Endothelial cell of umbilical vein (primary cell): ENCODE data around the gene ATP6V1B1.

Experiments
- EZH2 ChIP-seq: IDR thresholded peaks from 2 replicates; pipeline ENCODE4 v1.6.1; 2012; ENCODE audit warnings: borderline replicate concordance, low read depth, mild to moderate bottlenecking, moderate library complexity, low read length, inconsistent platforms; ENCODE audit not compliant: severe bottlenecking
- FOS ChIP-seq: IDR thresholded peaks from 2 replicates; pipeline ENCODE4 v1.6.1; 2011; ENCODE audit warnings: mild to moderate bottlenecking, low read length, moderate library complexity, borderline replicate concordance; ENCODE audit not compliant: insufficient read depth
- JUN ChIP-seq: IDR thresholded peaks from 2 replicates; pipeline ENCODE4 v1.6.1; 2011; ENCODE audit warnings: borderline replicate concordance, low read depth; ENCODE audit not compliant: insufficient read length, insufficient read depth
- MYC ChIP-seq: IDR thresholded peaks from one replicate; pipeline ENCODE4 v1.6.1; 2011; ENCODE audit warnings: mild to moderate bottlenecking, low read depth, low read length
- POLR2A ChIP-seq: IDR thresholded peaks from 2 replicates; pipeline ENCODE4 v1.6.1; 2012; ENCODE audit warnings: low read depth, mild to moderate bottlenecking, control low read depth, low read length
- POLR2AphosphoS5 ChIP-seq: IDR thresholded peaks from 2 replicates; pipeline ENCODE4 v1.6.1; 2012; ENCODE audit warnings: low read depth, mild to moderate bottlenecking, control low read depth, low read length, moderate library complexity; ENCODE audit not compliant: insufficient read depth
- TF ChIP-seq, protein P1 (sequence below), 2 donors: IDR thresholded peaks; 1 replicate in 1 of 2; 2 replicates in 1 of 2; pipeline ENCODE4 v1.5.1; 2011; ENCODE audit warnings: low read length in 2 of 2, mild to moderate bottlenecking in 2 of 2, moderate library complexity in 2 of 2, control low read depth in 1 of 2, inconsistent platforms in 1 of 2, low read depth in 1 of 2; ENCODE audit not compliant: insufficient read depth in 1 of 2; ENCODE audit errors: extremely low read depth in 1 of 2
- TF ChIP-seq, protein P2 (sequence below): IDR thresholded peaks from 2 replicates; pipeline ENCODE4 v1.6.1; 2011; ENCODE audit not compliant: insufficient read depth, insufficient read length

DNA sequence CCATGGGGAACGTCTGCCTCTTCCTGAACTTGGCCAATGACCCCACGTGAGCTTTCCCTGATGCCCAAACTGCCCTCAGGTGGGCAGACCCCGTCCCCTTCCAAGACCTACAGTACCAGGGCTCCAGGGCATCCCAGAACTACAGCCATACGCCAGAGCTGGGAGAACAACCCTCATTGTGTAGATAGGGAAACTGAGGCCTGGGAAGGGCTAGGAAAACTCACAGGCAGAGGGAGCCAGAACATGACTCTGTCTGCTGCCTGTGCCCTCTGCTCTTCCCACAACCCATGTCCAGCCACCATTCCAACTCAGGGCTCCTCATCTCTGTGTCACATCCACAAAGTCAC is 25.9 kb downstream of the ATP6V1B1 start:
- TF ChIP-seq EZH2 (no peak), POLR2AphosphoS5 (no peak), POLR2A (no peak), MYC (no peak), JUN (no peak), FOS (no peak)
- TF ChIP-seq, protein P1, sequence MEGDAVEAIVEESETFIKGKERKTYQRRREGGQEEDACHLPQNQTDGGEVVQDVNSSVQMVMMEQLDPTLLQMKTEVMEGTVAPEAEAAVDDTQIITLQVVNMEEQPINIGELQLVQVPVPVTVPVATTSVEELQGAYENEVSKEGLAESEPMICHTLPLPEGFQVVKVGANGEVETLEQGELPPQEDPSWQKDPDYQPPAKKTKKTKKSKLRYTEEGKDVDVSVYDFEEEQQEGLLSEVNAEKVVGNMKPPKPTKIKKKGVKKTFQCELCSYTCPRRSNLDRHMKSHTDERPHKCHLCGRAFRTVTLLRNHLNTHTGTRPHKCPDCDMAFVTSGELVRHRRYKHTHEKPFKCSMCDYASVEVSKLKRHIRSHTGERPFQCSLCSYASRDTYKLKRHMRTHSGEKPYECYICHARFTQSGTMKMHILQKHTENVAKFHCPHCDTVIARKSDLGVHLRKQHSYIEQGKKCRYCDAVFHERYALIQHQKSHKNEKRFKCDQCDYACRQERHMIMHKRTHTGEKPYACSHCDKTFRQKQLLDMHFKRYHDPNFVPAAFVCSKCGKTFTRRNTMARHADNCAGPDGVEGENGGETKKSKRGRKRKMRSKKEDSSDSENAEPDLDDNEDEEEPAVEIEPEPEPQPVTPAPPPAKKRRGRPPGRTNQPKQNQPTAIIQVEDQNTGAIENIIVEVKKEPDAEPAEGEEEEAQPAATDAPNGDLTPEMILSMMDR (IDR thresholded peaks at IDR 0.05; ENCODE audit: extremely low read depth in 1 of 2, insufficient read depth in 1 of 2, low read depth in 1 of 2, low read length in 2 of 2): no peak
- TF ChIP-seq, protein P2, sequence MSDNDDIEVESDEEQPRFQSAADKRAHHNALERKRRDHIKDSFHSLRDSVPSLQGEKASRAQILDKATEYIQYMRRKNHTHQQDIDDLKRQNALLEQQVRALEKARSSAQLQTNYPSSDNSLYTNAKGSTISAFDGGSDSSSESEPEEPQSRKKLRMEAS: no peak
